K562 (cell line): ENCODE results near the gene SAMD8. TPM values are rescaled to one million over a fixed set of nuclear protein-coding genes. Genes with fewer than 3 reads are reported as not detected.

Source experiments
- ATAC-seq: fragments of 200-7000 bp; cut with Tn5 transposase; 3 replicates; pipeline ENCODE4 v1.9.1; 2020; ENCODE audit warnings: moderate library complexity
- BruUV-seq: library from RNA; stranded (reverse); fragments of 400-500 nt; replicated peaks from 2 replicates; lab custom pipeline; 2021; lab: Mats Ljungman, UMichigan
- CTCF ChIA-PET: fragments of 300-600 bp; formaldehyde crosslinking; extraction: SDS; loops from one replicate; lab custom pipeline; 2021; ENCODE audit warnings: low intra/inter-chr PET ratio; lab: Yijun Ruan, JAX
- POLR2A ChIA-PET: fragments of 300-600, 350-650 bp; sonication (Branson Sonifier 250); formaldehyde crosslinking; extraction: SDS; loops from one replicate; lab custom pipeline; 2021; ENCODE audit warnings: antibody characterized with exemption, inconsistent platforms; lab: Yijun Ruan, JAX
- DNase-seq, 4 experiments: peaks; one replicate each; pipeline versions ENCODE4 v3.0.0 to v3.0.0-alpha.2; 2011 to 2018; ENCODE audit warnings: low spot score in 3 of 4, mixed read lengths in 3 of 4; ENCODE audit errors: extremely low read depth in 1 of 4
- FAIRE-seq: peaks from 2 replicates; lab custom pipeline; 2011; peaks lifted over from hg19 to GRCh38; lab: Jason Lieb, UNC
- H2AFZ ChIP-seq: 2 replicates; pipeline ENCODE4 v1.6.0; 2011; ENCODE audit warnings: low read depth, low read length, control low read depth, inconsistent platforms
- H3K27ac ChIP-seq: fragments of 200-600 bp; 3 replicates; pipeline ENCODE4 v1.8.0; 2011; ENCODE audit warnings: low read depth, mild to moderate bottlenecking, control low read depth, inconsistent platforms, low read length, moderate library complexity, mixed read lengths; ENCODE audit errors: extremely low read depth
- H3K27me3 ChIP-seq, 2 experiments: fragments of 300-600 bp in 1 of 2; 2 replicates in 1 of 2; 3 replicates in 1 of 2; pipeline versions ENCODE4 v1.6.0 to v1.8.0; 2011; ENCODE audit warnings: inconsistent platforms in 2 of 2, low read length in 2 of 2, mild to moderate bottlenecking in 1 of 2, mixed read lengths in 1 of 2, moderate library complexity in 1 of 2; ENCODE audit not compliant: control insufficient read depth in 2 of 2, insufficient read depth in 2 of 2
- H3K36me3 ChIP-seq: fragments of 300-600 bp; 3 replicates; pipeline ENCODE4 v1.8.0; 2011; ENCODE audit warnings: mild to moderate bottlenecking, low read length, inconsistent platforms; ENCODE audit not compliant: control insufficient read depth, insufficient read depth
- H3K4me1 ChIP-seq, 2 experiments: fragments of 200-600 bp in 1 of 2; replicated peaks in 1 of 2; 2 replicates in 1 of 2; 3 replicates in 1 of 2; pipeline versions ENCODE4 v1.5.1 to v1.8.0; 2011; ENCODE audit warnings: inconsistent platforms in 2 of 2, low read length in 2 of 2, mild to moderate bottlenecking in 1 of 2, mixed read lengths in 1 of 2, moderate library complexity in 1 of 2; ENCODE audit not compliant: control insufficient read depth in 2 of 2, insufficient read depth in 2 of 2
- H3K4me2 ChIP-seq: 2 replicates; pipeline ENCODE4 v1.6.1; 2011; ENCODE audit warnings: low read length, control low read depth, inconsistent platforms, mixed read lengths; ENCODE audit not compliant: insufficient read depth
- H3K4me3 ChIP-seq: fragments of 200-600 bp; sonication (generic), shearing (Covaris generic); 2 replicates; pipeline ENCODE4 v1.5.1; 2016; ENCODE audit warnings: control low read depth, inconsistent platforms
- H3K79me2 ChIP-seq: fragments of 200-600 bp; 3 replicates; pipeline ENCODE4 v1.8.0; 2011; ENCODE audit warnings: low read length, inconsistent platforms; ENCODE audit not compliant: control insufficient read depth, insufficient read depth
- H3K9ac ChIP-seq, 2 experiments: 2 replicates each; pipeline versions ENCODE4 v1.6.0 to v1.6.1; 2011; ENCODE audit warnings: low read depth in 2 of 2, low read length in 2 of 2, control low read depth in 1 of 2, inconsistent platforms in 1 of 2, mild to moderate bottlenecking in 1 of 2, mixed read lengths in 1 of 2; ENCODE audit not compliant: insufficient read depth in 1 of 2
- H3K9me1 ChIP-seq: one replicate; pipeline ENCODE4 v1.6.0; 2011; ENCODE audit warnings: inconsistent platforms, mild to moderate bottlenecking, low read length, moderate library complexity; ENCODE audit not compliant: control insufficient read depth, insufficient read depth
- H3K9me3 ChIP-seq: replicated peaks from 2 replicates; pipeline ENCODE4 v1.5.1; 2011; ENCODE audit warnings: low read depth, low read length, inconsistent platforms; ENCODE audit not compliant: control insufficient read depth, insufficient read depth
- H4K20me1 ChIP-seq: replicated peaks from 2 replicates; pipeline ENCODE4 v1.6.1; 2011; ENCODE audit warnings: low read length, inconsistent platforms, mixed read lengths; ENCODE audit not compliant: control insufficient read depth, insufficient read depth
- ZNF24 ChIP-seq: fragments of 450-650 bp; IDR thresholded peaks from 2 replicates; pipeline ENCODE4 v1.6.1; 2016
- WGBS: fragments of 100-300 bp; shearing (Covaris generic); methylation state at CpG from one replicate; pipeline ENCODE4 v1.1.6; 2016; ENCODE audit warnings: low coverage, mixed read lengths; ENCODE audit not compliant: insufficient coverage; ENCODE audit errors: missing lambda C conversion rate; 5-methylcytosine and 5-hydroxymethylcytosine counted together
- in situ Hi-C: fragments of 300-500 bp; cut with MboI; formaldehyde crosslinking; loops from 4 replicates; pipeline ENCODE4 v1.15.0; 2018; ENCODE audit warnings: inconsistent platforms, mixed read lengths
- intact Hi-C: fragments of 100-400 bp; cut with micrococcal nuclease; formaldehyde crosslinking; loops from 2 replicates; pipeline ENCODE4 v1.14.2; 2022
- polyA plus RNA-seq, 8 experiments: library from polyadenylated mRNA; depleted of rRNA in 4 of 8; stranded (reverse) in 5 of 8; unstranded in 3 of 8; fragments of >200 nt; fragmentation: Nextera tagmentation in 2 of 8; fragmentation: Illumina TruSeq in 1 of 8; extraction: Ambion mirVana in 2 of 8; extraction: Trizol in 1 of 8; gene quantifications; 2 replicates each; pipeline versions ENCODE4 v1.2.1 to v1.2.3, GENCODE V29; 2011 to 2014; ENCODE audit warnings: inconsistent platforms in 1 of 8, missing spikeins in 1 of 8
- total RNA-seq, 7 experiments: library from RNA; depleted of rRNA in 6 of 7; stranded (reverse); fragments of >200 nt in 6 of 7; fragmentation: Illumina TruSeq in 2 of 7; extraction: Trizol in 2 of 7; gene quantifications; 2 replicates each; pipeline versions ENCODE4 v1.2.1 to v1.2.3, GENCODE V29; 2011 to 2021; ENCODE audit warnings: low replicate concordance in 1 of 7
- TF ChIP-seq, protein P1 (sequence below): fragments of 200-600 bp; sonication (generic); IDR thresholded peaks from one replicate; pipeline ENCODE4 v1.6.1; 2012; ENCODE audit warnings: mild to moderate bottlenecking, low read depth, low read length, inconsistent platforms

SAMD8 gene
- total and polyA plus RNA-seq, 9 of the 15 experiments (the other 6 are each of a cell fraction or from before 2014, with no cell fraction given), result 2.7 to 16.1 (median 6.2) TPM

DNA sequence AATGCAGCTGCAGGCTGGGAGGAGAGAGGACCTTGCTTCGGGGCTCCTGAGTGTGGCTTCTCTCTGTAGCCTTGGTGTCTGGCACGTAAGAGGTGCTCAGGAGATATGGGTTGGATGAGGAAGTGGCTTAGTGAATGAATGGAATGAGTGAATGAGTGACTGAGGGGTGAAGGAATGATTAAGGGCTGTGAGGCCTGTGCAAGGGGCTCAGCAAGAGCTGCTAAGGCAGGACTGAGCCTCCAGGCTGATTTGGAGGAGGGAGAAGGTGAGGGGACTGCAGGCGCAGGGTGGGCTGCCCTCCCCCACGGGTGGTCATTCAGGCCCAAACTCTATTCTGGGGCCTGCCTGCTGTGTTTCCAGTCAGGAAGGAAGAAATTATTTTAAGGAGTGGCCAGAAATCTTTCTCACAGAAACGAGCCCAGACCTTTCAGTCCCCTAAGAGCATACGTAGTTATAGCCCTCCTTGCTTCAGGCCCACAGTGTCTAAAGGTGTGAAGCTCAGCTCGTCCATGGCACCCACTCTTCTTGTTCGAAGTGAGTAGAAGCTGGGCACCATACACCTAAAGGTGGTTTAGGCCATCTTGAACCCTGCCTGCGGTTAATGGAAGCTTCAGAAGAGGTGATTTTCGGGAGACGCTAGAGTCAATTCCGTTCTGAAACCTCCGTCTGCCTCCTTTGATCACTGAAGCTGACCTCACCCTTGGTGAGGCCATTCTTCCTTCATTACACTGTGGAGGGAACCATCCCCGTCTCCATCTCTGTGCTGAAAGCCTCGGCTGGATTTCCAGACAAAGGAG is 49.5 kb upstream of the SAMD8 start:
- Histone ChIP-seq H3K4me3 (no peak overlapping the region), H4K20me1 (no peaks in the 10 kb centered on the region), H3K9me1 (no peaks in the 10 kb centered on the region), H3K27ac (no peak overlapping the region), H2AFZ (peak overlapping the region; percentile 68), H3K36me3 (no peaks in the 10 kb centered on the region), H3K27me3 (no peaks in the 10 kb centered on the region), H3K9me3 (no peaks in the 10 kb centered on the region), H3K4me2 (no peak overlapping the region), H3K79me2 (no peaks in the 10 kb centered on the region), H3K9ac (no peak overlapping the region), H3K4me1 (peaks cover 0 to 9% of the 10 kb centered on the region in 2 experiments; a peak in 2 of 5 replicates)
- DNase-seq, result no peak
- ChIA-PET POLR2A (interaction anchor here (0.6 to 2.0 kb wide), 4 partner anchors 8 to 695 kb away, joined by 3 to 9 read pairs (median 5); no protein-coding TSS in a partner anchor), CTCF (no interaction called here)
- intact Hi-C loops (no loop called here), in situ Hi-C loops (no loop called here)
- no peak; the same call in 1 of the 3 replicates for ATAC-seq
- FAIRE-seq, result no peak
- BruUV-seq, result no TSS peak
- 47% methylated on average over 14 of the region's 15 CpGs for WGBS
- TF ChIP-seq ZNF24, result peak; percentile 90
- TF ChIP-seq, protein P1, sequence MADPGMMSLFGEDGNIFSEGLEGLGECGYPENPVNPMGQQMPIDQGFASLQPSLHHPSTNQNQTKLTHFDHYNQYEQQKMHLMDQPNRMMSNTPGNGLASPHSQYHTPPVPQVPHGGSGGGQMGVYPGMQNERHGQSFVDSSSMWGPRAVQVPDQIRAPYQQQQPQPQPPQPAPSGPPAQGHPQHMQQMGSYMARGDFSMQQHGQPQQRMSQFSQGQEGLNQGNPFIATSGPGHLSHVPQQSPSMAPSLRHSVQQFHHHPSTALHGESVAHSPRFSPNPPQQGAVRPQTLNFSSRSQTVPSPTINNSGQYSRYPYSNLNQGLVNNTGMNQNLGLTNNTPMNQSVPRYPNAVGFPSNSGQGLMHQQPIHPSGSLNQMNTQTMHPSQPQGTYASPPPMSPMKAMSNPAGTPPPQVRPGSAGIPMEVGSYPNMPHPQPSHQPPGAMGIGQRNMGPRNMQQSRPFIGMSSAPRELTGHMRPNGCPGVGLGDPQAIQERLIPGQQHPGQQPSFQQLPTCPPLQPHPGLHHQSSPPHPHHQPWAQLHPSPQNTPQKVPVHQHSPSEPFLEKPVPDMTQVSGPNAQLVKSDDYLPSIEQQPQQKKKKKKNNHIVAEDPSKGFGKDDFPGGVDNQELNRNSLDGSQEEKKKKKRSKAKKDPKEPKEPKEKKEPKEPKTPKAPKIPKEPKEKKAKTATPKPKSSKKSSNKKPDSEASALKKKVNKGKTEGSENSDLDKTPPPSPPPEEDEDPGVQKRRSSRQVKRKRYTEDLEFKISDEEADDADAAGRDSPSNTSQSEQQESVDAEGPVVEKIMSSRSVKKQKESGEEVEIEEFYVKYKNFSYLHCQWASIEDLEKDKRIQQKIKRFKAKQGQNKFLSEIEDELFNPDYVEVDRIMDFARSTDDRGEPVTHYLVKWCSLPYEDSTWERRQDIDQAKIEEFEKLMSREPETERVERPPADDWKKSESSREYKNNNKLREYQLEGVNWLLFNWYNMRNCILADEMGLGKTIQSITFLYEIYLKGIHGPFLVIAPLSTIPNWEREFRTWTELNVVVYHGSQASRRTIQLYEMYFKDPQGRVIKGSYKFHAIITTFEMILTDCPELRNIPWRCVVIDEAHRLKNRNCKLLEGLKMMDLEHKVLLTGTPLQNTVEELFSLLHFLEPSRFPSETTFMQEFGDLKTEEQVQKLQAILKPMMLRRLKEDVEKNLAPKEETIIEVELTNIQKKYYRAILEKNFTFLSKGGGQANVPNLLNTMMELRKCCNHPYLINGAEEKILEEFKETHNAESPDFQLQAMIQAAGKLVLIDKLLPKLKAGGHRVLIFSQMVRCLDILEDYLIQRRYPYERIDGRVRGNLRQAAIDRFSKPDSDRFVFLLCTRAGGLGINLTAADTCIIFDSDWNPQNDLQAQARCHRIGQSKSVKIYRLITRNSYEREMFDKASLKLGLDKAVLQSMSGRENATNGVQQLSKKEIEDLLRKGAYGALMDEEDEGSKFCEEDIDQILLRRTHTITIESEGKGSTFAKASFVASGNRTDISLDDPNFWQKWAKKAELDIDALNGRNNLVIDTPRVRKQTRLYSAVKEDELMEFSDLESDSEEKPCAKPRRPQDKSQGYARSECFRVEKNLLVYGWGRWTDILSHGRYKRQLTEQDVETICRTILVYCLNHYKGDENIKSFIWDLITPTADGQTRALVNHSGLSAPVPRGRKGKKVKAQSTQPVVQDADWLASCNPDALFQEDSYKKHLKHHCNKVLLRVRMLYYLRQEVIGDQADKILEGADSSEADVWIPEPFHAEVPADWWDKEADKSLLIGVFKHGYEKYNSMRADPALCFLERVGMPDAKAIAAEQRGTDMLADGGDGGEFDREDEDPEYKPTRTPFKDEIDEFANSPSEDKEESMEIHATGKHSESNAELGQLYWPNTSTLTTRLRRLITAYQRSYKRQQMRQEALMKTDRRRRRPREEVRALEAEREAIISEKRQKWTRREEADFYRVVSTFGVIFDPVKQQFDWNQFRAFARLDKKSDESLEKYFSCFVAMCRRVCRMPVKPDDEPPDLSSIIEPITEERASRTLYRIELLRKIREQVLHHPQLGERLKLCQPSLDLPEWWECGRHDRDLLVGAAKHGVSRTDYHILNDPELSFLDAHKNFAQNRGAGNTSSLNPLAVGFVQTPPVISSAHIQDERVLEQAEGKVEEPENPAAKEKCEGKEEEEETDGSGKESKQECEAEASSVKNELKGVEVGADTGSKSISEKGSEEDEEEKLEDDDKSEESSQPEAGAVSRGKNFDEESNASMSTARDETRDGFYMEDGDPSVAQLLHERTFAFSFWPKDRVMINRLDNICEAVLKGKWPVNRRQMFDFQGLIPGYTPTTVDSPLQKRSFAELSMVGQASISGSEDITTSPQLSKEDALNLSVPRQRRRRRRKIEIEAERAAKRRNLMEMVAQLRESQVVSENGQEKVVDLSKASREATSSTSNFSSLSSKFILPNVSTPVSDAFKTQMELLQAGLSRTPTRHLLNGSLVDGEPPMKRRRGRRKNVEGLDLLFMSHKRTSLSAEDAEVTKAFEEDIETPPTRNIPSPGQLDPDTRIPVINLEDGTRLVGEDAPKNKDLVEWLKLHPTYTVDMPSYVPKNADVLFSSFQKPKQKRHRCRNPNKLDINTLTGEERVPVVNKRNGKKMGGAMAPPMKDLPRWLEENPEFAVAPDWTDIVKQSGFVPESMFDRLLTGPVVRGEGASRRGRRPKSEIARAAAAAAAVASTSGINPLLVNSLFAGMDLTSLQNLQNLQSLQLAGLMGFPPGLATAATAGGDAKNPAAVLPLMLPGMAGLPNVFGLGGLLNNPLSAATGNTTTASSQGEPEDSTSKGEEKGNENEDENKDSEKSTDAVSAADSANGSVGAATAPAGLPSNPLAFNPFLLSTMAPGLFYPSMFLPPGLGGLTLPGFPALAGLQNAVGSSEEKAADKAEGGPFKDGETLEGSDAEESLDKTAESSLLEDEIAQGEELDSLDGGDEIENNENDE, result no peak
